Erythroblast (primary cell): Measurements from ENCODE around the gene CDCA4.

Source experiments
- GATA1 ChIP-seq: IDR thresholded peaks from 2 replicates; pipeline ENCODE4 v1.6.1; 2011; ENCODE audit warnings: low read depth, mild to moderate bottlenecking, control low read depth, low read length, moderate library complexity
- POLR2A ChIP-seq: IDR thresholded peaks from 2 replicates; pipeline ENCODE4 v1.6.1; 2011; ENCODE audit warnings: mild to moderate bottlenecking, low read length

GRCh38 chr14:105046891-105047282 lies 26.0 kb upstream of the CDCA4 start:
- TF ChIP-seq POLR2A (no peak), GATA1 (no peak)
